ENCODE measurements around the gene HMCN1.

Gene HMCN1

DNA sequence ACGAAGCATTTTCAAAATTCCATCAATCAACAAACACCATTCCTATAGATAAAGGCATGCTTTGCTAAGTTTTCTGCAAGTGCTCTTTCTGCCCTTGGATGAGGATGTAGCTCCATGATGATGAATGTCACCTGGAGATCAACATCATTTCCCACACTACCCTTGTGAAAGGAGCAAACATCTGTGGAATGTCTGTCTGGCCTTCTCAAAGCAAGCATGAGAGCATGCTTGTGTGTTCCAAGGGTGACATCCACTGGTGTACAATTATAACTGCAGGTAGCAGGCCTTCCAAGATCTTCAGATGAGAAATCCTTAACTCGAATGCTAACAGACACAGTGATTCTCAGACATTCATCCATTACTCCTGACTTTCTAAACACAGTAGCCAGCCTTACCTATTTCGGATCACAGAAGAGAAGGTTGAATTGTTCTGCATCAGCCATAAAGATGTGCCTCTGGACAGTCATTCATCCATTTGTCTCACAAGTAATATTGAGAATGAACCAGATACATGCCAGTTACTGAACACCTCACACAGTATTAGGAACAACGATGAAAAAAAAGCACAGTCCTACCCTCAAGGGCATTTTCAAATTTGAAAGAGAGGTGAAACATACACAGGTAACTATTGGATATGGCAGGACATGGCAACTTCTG is 478.5 kb downstream of the HMCN1 start:
- peak; percentile 81 for DNase-seq

DNA sequence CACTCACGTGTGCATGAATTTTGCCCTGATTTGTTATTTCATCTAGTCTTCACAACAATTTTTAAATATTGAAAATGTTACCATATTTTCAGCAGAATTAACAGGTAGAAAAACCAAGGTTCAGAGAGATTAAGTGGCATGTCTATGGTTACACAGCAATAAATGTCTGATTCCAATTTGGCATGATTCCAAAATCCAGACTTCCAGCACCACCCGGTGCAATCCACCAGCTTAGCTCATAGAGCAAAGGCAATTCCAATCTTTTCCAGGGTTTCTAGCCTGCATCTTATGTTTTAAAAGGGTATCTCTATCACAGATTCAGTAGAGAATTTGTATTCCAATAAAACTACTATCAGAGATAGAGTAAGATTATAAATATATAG is 479.0 kb downstream of the HMCN1 start:
- DNase-seq = no peak

DNA sequence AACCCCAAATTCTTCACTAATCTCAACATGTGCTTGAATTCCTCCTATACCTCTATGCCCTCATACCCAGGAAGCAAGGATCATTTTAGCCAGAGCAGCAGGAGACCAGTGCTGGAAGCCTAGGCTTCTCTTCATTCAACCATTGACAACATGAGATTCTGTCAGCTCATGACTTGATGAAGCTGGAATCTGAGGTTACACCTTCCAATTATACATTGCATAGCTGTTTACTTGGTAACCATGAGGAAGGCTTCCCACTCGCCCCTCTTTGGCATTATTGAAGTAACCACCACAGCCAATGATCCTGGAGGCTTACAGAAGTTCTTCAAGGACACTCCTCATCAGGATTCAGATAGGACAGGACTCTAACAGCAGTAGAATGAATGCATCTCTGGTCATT is 480.6 kb downstream of the HMCN1 start:
- DNase-seq = no peak

GRCh38 chr1:186215636-186216035 is 481.4 kb downstream of the HMCN1 start:
- DNase-seq = no peak

DNA sequence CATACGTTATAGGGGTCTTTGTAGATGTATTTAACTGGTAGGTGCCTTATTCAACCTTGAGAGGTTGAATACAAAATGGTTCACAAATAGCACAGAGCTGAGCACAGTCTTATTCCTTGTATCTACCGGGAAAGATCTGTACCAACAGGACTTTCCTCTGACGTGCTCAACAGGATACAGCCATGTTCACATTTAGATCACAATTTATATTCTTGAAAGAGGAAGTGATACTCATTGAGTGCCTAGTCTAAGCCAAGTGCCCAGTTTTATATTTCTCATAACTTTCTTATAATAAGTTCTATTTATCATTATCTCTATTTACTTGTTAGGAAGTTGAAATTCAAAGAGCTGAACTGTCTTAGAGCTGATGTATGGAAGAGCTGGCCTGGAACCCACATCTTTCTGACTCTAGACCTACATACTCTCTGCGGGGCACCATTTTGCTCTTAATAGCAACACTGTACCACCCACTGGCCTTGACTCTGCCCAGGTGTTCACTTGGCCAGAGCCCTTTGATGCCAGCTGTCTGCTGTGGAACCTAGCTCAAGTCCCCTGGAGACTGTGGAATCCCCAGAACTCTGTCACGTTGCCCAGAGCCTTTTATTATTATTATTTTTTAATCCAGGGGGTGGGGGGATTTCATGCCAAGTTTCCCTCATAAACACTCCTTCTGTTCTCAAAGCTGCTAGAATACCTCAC is 484.6 kb downstream of the HMCN1 start:
- DNase-seq = no peak

GRCh38 chr1:186220067-186220466 is 485.9 kb downstream of the HMCN1 start:
- no peak for DNase-seq

DNA sequence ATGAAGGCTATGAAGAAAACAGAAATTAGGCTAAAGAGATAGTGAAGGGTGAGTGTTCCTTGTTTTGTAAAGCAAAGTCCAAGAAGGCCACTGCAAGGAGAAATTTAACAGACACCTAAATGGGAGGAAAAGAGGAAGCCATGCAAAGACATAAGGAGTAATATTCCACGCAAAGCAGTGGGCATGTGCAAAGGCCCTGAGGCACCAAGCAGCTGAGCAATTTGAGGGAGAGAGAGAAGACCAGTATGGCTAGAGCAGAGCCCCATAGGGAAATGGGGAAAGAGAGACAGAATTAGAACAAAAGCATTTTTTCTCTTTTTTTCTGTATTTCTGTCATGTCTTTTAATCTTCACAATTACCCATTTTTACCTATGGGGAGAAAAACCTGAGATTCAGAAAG is 486.7 kb downstream of the HMCN1 start:
- DNase-seq = no peak

GRCh38 chr1:186225096-186225495 is 490.9 kb downstream of the HMCN1 start:
- DNase-seq = no peak

DNA sequence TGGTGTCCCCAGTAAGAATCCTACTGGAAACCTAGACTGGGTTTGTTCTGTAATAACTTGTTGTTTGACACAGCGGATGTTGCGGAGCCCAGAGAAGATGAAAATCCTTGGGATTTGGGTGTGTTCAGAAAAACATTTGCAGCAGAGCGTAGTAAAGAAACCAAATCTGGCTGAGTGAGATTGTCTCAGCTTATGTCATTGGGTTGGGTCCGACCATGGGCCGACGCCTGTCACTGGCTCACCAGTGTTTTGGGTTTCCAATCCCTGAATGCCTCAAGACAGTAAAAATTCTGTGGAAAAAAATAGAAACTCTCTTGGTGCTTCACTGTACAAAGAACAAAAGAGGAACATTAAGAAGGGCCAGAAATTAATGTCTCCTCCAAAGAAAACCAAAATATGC is 494.6 kb downstream of the HMCN1 start:
- no peak for DNase-seq

DNA sequence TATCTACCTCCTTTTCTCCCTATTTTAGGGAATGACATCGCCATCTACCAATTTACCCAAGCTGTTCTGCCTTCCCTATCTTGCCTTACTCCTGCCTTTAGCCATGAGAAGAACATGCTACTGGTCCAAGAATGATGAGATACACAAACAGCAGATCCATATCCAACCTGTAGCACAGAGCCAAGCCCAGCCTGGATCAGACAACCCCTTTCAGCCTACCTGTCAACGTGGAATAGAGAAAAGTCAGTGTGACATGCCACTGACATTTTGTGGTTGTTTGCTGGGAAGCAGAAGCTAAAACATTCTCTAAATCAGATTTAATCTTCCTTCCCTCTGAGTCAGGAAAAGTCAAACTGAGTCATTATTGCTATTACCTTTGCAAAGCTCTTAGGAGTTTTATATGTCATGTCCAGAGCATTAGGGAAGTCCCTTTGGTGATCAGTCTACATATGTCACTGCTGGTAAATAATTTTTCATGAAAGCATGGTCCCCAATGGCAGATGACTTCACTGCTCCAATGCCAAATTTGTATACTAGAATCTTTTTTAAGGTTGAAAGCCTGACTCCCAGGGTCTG is 497.8 kb downstream of the HMCN1 start:
- no peak for DNase-seq

DNA sequence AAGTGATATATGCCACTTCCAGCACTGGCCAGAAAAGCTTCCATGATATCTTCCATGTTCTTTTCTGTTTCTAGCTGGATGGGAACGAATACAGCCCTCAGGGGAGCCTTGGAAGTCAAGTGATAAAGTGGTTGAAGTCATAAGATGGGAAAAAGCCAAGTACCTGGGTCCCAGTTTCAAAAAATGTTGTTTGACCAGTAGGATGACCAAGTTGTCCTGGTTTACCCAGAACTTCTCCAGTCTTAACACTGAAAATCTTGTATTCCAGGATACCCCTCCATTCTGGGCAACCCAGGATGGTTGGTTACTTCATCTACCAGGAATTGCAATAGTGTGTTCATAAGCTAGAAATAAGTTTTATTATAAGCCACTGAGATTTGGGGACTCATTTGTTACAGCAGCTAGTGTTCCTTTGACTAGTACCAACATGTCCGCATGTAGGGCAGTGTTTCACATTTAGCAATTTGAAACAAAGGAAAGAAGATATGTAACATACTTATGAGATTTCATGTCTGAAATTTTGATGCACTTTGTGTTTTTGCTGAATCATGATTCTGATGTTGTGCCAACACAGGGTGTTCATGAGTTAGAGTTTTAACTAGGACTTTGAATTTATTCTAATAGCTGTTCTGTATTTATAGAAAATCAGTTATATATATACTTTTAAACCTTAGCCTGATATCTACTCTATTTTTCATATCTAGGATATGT is 500.9 kb downstream of the HMCN1 start:
- DNase-seq = no peak

GRCh38 chr1:186235696-186236095 is 501.5 kb downstream of the HMCN1 start:
- DNase-seq = no peak

- DNase-seq = no peak
These were observed 502.7 kb downstream of the HMCN1 start for GRCh38 chr1:186236921-186237320.

DNA sequence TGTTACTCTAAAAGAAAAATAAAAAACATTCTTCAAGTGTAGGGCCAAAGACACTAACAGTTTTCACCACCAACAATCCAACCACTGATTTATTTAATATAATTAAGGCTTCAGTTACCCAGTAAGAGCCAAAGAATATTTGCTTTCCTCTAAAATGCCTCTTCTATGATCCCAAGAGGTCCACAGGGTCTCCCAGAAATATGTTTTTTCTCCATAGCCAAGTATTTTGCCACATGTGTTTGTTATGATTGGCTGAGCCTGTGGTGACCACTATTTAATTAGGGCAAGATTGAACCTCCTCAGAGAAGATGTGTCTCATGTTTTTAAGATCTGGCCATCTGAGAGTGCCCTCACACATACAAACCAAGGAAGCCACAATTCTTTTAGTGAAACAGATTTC is 505.0 kb downstream of the HMCN1 start:
- no peak for DNase-seq

- no peak for DNase-seq
These were observed 506.2 kb downstream of the HMCN1 start for GRCh38 chr1:186240436-186240835.

Data from NCI-H1048 (cell line).